Measurements from ENCODE around the gene CDK6.

DNA sequence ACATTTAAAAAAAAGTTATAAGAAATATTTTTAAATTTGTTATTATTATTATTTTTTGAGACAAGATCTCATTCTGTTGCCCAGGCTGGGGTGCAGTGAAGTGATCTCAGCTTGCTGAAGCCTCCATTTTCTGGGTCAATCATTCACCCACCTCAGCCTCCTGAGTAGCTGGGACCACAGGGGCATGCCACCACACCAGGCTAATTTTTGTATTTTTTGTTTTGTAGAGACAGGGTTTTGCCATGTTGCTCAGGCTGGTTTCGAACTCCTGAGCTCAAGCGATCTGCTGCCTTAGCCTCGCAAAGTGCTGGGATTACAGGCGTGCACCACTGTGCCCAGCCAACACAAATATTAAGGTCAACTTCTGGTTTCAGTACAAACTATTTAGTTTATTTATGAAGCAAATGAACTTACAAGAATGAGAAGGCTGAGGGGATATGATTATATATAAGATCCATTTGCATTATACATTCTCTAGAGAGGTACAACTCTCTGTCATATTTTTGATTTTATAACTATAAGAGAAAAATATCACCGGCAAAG lies 200.3 kb downstream of the CDK6 start:
- TF ChIP-seq, protein P1, sequence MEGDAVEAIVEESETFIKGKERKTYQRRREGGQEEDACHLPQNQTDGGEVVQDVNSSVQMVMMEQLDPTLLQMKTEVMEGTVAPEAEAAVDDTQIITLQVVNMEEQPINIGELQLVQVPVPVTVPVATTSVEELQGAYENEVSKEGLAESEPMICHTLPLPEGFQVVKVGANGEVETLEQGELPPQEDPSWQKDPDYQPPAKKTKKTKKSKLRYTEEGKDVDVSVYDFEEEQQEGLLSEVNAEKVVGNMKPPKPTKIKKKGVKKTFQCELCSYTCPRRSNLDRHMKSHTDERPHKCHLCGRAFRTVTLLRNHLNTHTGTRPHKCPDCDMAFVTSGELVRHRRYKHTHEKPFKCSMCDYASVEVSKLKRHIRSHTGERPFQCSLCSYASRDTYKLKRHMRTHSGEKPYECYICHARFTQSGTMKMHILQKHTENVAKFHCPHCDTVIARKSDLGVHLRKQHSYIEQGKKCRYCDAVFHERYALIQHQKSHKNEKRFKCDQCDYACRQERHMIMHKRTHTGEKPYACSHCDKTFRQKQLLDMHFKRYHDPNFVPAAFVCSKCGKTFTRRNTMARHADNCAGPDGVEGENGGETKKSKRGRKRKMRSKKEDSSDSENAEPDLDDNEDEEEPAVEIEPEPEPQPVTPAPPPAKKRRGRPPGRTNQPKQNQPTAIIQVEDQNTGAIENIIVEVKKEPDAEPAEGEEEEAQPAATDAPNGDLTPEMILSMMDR (IDR thresholded peaks at IDR 0.05 in 8 of 11, conservative IDR thresholded peaks at IDR 0.05 in 3 of 11) = no peak
- TF ChIP-seq POLR2AphosphoS5 (IDR thresholded peaks at IDR 0.05) = no peak

Data from spleen (tissue), 7 donors.